ENCODE results near the gene DLST.

GRCh38 chr14:74856366-74856765 is 25.4 kb upstream of the DLST start:
- TF ChIP-seq POLR2A (IDR thresholded peaks at IDR 0.05) (no peak), CTCF (IDR thresholded peaks at IDR 0.05) (no peak)
